HG02852 (cell line): ENCODE results near the gene PRRT2.
A peak's percentile ranks its signal among the peaks of the same experiment; 100 is the strongest.
"Not testable (repeated sequence)": the region's sequence is repeated elsewhere in the genome, so short reads cannot be mapped to it uniquely, and the experiment has no call there.

ENCODE experiments used
- ATAC-seq: cut with Tn5 transposase; IDR thresholded peaks from one replicate; pipeline ENCODE4 v1.9.1; 2021; ENCODE audit warnings: mild to moderate bottlenecking, moderate library complexity; ENCODE audit not compliant: unreplicated experiment

PRRT2 gene

GRCh38 chr16:29811896-29812665 lies at the start of gene PRRT2:
Gene PRRT2, plus strand, starts transcription at chr16:29812193. Its CDS starts 862 bp downstream, at chr16:29813055.
- ATAC-seq = no peak

- ATAC-seq = no peak
These were observed 48.7 kb upstream of the PRRT2 start for GRCh38 chr16:29763326-29763725.

- ATAC-seq = no peak
These were observed 46.6 kb upstream of the PRRT2 start for GRCh38 chr16:29765167-29766032.

- no peak for ATAC-seq
These were observed 45.4 kb upstream of the PRRT2 start for GRCh38 chr16:29766571-29766970.

- no peak for ATAC-seq
These were observed 44.9 kb upstream of the PRRT2 start for GRCh38 chr16:29767062-29767461.

GRCh38 chr16:29769507-29769906 lies 42.5 kb upstream of the PRRT2 start:
- ATAC-seq = no peak

GRCh38 chr16:29770250-29770929 lies 41.6 kb upstream of the PRRT2 start:
- no peak for ATAC-seq

GRCh38 chr16:29772330-29772729 lies 39.7 kb upstream of the PRRT2 start:
- not testable (repeated sequence) for ATAC-seq

GRCh38 chr16:29774730-29775129 lies 37.3 kb upstream of the PRRT2 start:
- no peak for ATAC-seq

- ATAC-seq = no peak
These were observed 36.1 kb upstream of the PRRT2 start for GRCh38 chr16:29775742-29776408.

GRCh38 chr16:29777576-29778350 lies 34.2 kb upstream of the PRRT2 start, which contains the start of gene ZG16:
Gene ZG16, plus strand, starts transcription at chr16:29778256. Its CDS starts 1,011 bp downstream, at chr16:29779267.
- ATAC-seq = no peak

- no peak for ATAC-seq
These were observed 32.5 kb upstream of the PRRT2 start for GRCh38 chr16:29779474-29779873.

- ATAC-seq = not testable (repeated sequence)
These were observed 28.7 kb upstream of the PRRT2 start for GRCh38 chr16:29783094-29783953.

- ATAC-seq = no peak
These were observed 27.8 kb upstream of the PRRT2 start for GRCh38 chr16:29784157-29784556.

- no peak for ATAC-seq
These were observed 27.0 kb upstream of the PRRT2 start for GRCh38 chr16:29784901-29785500.

- not testable (repeated sequence) for ATAC-seq
These were observed 24.8 kb upstream of the PRRT2 start for GRCh38 chr16:29787155-29787554.

GRCh38 chr16:29789775-29790182 lies 22.2 kb upstream of the PRRT2 start:
- no peak for ATAC-seq

- ATAC-seq = peak; percentile 91
These were observed 21.6 kb upstream of the PRRT2 start, which contains the start of gene KIF22 for GRCh38 chr16:29790183-29790948. Gene KIF22, plus strand, starts transcription at chr16:29790751. Its CDS starts 9 bp downstream, at chr16:29790760.
